Islet precursor cell (in vitro differentiated cells): ENCODE data around the gene CPNE8.

Experiments used
- DNase-seq: peaks from one replicate; pipeline ENCODE4 v3.0.0-alpha.2; 2018

The CPNE8 gene

GRCh38 chr12:38610808-38611350 lies 294.5 kb downstream of the CPNE8 start:
- DNase-seq, result no peak

GRCh38 chr12:38607295-38607694 lies 298.1 kb downstream of the CPNE8 start:
- no peak for DNase-seq
